Fibroblast of lung (primary cell): ENCODE results near the gene MMP1. TPM values are rescaled to one million over a fixed set of nuclear protein-coding genes. Genes with fewer than 3 reads are reported as not detected.

ENCODE experiments used
- DNase-seq, 2 donors: peaks; one replicate each; pipeline versions ENCODE4 v3.0.0 to v3.0.0-alpha.2; 2010; ENCODE audit warnings: low read depth in 2 of 2
- H2AFZ ChIP-seq: 2 replicates; pipeline ENCODE4 v1.5.1; 2012; ENCODE audit warnings: low read length, control low read depth, inconsistent platforms
- H3K27ac ChIP-seq: 2 replicates; pipeline ENCODE4 v1.5.1; 2011; ENCODE audit warnings: low read length, control low read depth; ENCODE audit not compliant: insufficient read depth
- H3K27me3 ChIP-seq: 2 replicates; pipeline ENCODE4 v1.5.1; 2011; ENCODE audit warnings: mild to moderate bottlenecking, low read length; ENCODE audit not compliant: control insufficient read depth, insufficient read depth
- H3K36me3 ChIP-seq: 2 replicates; pipeline ENCODE4 v1.5.1; 2011; ENCODE audit warnings: low read length; ENCODE audit not compliant: control insufficient read depth, insufficient read depth
- H3K4me1 ChIP-seq: 2 replicates; pipeline ENCODE4 v1.5.1; 2011; ENCODE audit warnings: low read length; ENCODE audit not compliant: control insufficient read depth, insufficient read depth; ENCODE audit errors: extremely low read depth
- H3K4me2 ChIP-seq: 2 replicates; pipeline ENCODE4 v1.5.1; 2011; ENCODE audit warnings: low read length, control low read depth; ENCODE audit not compliant: insufficient read depth; ENCODE audit errors: extremely low read depth
- H3K4me3 ChIP-seq, 4 experiments: fragments of 200-600 bp in 1 of 4; sonication (generic) in 1 of 4; replicated peaks in 1 of 4; 2 replicates each; pipeline ENCODE4 v1.5.1; 2011 to 2016; ENCODE audit warnings: low read length in 4 of 4, low read depth in 3 of 4, mild to moderate bottlenecking in 3 of 4, control low read depth in 2 of 4, inconsistent platforms in 1 of 4, mixed read lengths in 1 of 4; ENCODE audit not compliant: insufficient read depth in 1 of 4; ENCODE audit errors: control extremely low read depth in 1 of 4
- H3K79me2 ChIP-seq: 2 replicates; pipeline ENCODE4 v1.5.1; 2012; ENCODE audit warnings: mild to moderate bottlenecking, low read length, inconsistent platforms; ENCODE audit not compliant: control insufficient read depth, insufficient read depth
- H3K9ac ChIP-seq: 2 replicates; pipeline ENCODE4 v1.5.1; 2011; ENCODE audit warnings: mild to moderate bottlenecking, low read length, control low read depth; ENCODE audit not compliant: insufficient read depth
- H3K9me3 ChIP-seq: 2 replicates; pipeline ENCODE4 v1.5.1; 2012; ENCODE audit warnings: low read depth, low read length; ENCODE audit not compliant: control insufficient read depth, insufficient read depth
- H4K20me1 ChIP-seq: 2 replicates; pipeline ENCODE4 v1.5.1; 2011; ENCODE audit warnings: low read length; ENCODE audit not compliant: control insufficient read depth, insufficient read depth; ENCODE audit errors: extremely low read depth
- EZH2 ChIP-seq: IDR thresholded peaks from 2 replicates; pipeline ENCODE4 v1.5.1; 2012; ENCODE audit warnings: low read length, control low read depth, mild to moderate bottlenecking; ENCODE audit errors: missing control alignments
- polyA plus RNA-seq, 2 donors: library from polyadenylated mRNA; depleted of rRNA in 1 of 2; stranded (reverse) in 1 of 2; unstranded in 1 of 2; fragments of >200 nt; gene quantifications; 2 replicates each; pipeline ENCODE4 v1.2.1, GENCODE V29; 2011 to 2012; ENCODE audit warnings: missing spikeins in 1 of 2
- total RNA-seq: library from RNA; depleted of rRNA; stranded (reverse); fragments of >200 nt; gene quantifications from 2 replicates; pipeline ENCODE4 v1.2.1, GENCODE V29; 2014
- TF ChIP-seq, protein P1 (sequence below), 2 donors: IDR thresholded peaks in 1 of 2; conservative IDR thresholded peaks in 1 of 2; 1 replicate in 1 of 2; 2 replicates in 1 of 2; pipeline ENCODE4 v1.5.1; 2011 to 2012; ENCODE audit warnings: low read length in 2 of 2, control low read depth in 1 of 2, inconsistent platforms in 1 of 2, low read depth in 1 of 2, mild to moderate bottlenecking in 1 of 2

The MMP1 gene
- total and polyA plus RNA-seq, 2 donors (not counting 1 experiment from before 2014, with no cell fraction given): 40.5 to 489 TPM

DNA sequence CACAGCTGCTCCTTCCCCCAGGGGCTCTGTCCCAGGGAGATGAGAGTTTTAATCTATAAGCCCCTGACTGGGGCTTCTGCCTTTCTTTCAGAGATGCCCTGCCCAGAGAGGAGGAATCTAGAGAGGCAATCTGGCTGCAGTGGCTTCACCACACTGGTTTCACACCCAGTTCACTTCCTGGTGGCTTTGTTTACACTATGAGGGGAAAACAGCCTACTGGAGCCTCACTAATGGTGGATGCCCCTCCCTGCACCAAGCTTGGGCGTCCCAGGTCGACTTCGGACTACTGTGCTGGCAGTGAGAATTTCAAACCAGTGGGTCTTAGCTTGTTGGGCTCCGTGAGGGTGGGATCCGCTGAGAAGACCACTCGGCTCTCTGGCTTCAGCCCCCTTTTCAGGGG is 21.5 kb upstream of the MMP1 start:
- Histone ChIP-seq H3K4me3 (no peak overlapping the region), H3K27ac (no peak overlapping the region), H3K27me3 (no peaks in the 10 kb centered on the region), H4K20me1 (no peaks in the 10 kb centered on the region), H3K9ac (no peak overlapping the region), H3K79me2 (no peaks in the 10 kb centered on the region), H3K9me3 (no peaks in the 10 kb centered on the region), H3K36me3 (no peaks in the 10 kb centered on the region), H2AFZ (no peak overlapping the region), H3K4me1 (no peaks in the 10 kb centered on the region), H3K4me2 (no peak overlapping the region)
- no peak for DNase-seq
- TF ChIP-seq, protein P1, sequence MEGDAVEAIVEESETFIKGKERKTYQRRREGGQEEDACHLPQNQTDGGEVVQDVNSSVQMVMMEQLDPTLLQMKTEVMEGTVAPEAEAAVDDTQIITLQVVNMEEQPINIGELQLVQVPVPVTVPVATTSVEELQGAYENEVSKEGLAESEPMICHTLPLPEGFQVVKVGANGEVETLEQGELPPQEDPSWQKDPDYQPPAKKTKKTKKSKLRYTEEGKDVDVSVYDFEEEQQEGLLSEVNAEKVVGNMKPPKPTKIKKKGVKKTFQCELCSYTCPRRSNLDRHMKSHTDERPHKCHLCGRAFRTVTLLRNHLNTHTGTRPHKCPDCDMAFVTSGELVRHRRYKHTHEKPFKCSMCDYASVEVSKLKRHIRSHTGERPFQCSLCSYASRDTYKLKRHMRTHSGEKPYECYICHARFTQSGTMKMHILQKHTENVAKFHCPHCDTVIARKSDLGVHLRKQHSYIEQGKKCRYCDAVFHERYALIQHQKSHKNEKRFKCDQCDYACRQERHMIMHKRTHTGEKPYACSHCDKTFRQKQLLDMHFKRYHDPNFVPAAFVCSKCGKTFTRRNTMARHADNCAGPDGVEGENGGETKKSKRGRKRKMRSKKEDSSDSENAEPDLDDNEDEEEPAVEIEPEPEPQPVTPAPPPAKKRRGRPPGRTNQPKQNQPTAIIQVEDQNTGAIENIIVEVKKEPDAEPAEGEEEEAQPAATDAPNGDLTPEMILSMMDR (conservative IDR thresholded peaks at IDR 0.05 in 1 of 2, IDR thresholded peaks at IDR 0.05 in 1 of 2; ENCODE audit: low read depth in 1 of 2, low read length in 2 of 2): no peak
- TF ChIP-seq EZH2: no peak

DNA sequence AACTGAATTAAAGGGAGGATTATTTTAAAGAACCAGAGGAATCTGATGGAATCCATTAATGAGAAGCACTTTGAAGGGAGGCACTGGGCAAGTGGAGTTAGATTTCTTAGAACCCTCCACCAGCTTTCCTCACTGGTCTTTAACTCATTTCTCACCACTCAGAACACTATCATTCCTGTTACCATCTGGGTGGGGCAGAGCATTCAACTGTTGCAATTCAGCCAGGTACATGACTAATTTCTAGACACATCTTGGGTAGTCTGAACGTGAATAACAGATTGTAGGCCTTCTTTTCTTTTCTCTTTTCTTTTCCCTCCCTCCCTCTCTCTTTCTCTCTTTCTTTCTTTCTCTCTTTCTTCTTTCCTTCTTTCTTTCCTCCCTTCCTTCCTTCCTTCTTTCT is 15.5 kb upstream of the MMP1 start:
- no peak overlapping the region for H3K27ac ChIP-seq
- no peaks in the 10 kb centered on the region for H3K79me2 ChIP-seq
- H3K9ac ChIP-seq: no peak overlapping the region
- H3K27me3 ChIP-seq: no peaks in the 10 kb centered on the region
- no peak overlapping the region for H3K4me2 ChIP-seq
- H3K4me3 ChIP-seq: no peak overlapping the region
- H3K36me3 ChIP-seq: no peaks in the 10 kb centered on the region
- no peaks in the 10 kb centered on the region for H3K4me1 ChIP-seq
- H4K20me1 ChIP-seq: no peaks in the 10 kb centered on the region
- no peak for TF ChIP-seq EZH2
- TF ChIP-seq, protein P1 (conservative IDR thresholded peaks at IDR 0.05 in 1 of 2, IDR thresholded peaks at IDR 0.05 in 1 of 2; ENCODE audit: low read depth in 1 of 2, low read length in 2 of 2): no peak
- DNase-seq: no peak
- no peaks in the 10 kb centered on the region for H3K9me3 ChIP-seq
- no peak overlapping the region for H2AFZ ChIP-seq

DNA sequence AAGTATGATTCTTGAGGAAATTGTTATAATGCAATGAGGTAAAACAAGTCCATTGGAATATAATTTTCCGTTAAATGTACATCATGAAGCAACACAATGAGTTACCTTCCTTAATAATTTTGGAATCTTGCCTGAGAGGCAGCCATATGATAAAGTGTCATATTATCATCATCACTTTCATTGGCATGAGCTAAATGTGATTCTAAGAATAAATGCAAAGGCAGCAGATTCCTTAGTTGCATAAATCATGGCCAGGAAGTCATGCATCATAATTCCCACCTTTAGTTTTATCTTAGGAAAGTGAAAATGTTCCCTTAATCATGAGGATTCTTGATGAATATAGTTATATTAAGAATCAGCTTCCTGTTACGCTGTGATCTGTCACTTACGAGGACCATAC is 14.2 kb upstream of the MMP1 start:
- no peak overlapping the region for H3K9ac ChIP-seq
- no peak overlapping the region for H3K4me3 ChIP-seq
- H3K27me3 ChIP-seq: no peaks in the 10 kb centered on the region
- no peaks in the 10 kb centered on the region for H3K36me3 ChIP-seq
- DNase-seq: no peak
- no peak overlapping the region for H3K27ac ChIP-seq
- TF ChIP-seq, protein P1 (conservative IDR thresholded peaks at IDR 0.05 in 1 of 2, IDR thresholded peaks at IDR 0.05 in 1 of 2; ENCODE audit: low read depth in 1 of 2, low read length in 2 of 2): no peak
- no peak for TF ChIP-seq EZH2
- no peak overlapping the region for H3K4me2 ChIP-seq
- no peaks in the 10 kb centered on the region for H3K4me1 ChIP-seq
- no peaks in the 10 kb centered on the region for H4K20me1 ChIP-seq
- no peaks in the 10 kb centered on the region for H3K9me3 ChIP-seq
- H2AFZ ChIP-seq: no peak overlapping the region
- no peaks in the 10 kb centered on the region for H3K79me2 ChIP-seq
